Liver (tissue), 9 donors: Measurements from ENCODE around the gene CDC42BPB. TPM values are rescaled to one million over a fixed set of nuclear protein-coding genes. Genes with fewer than 3 reads are reported as not detected.

Experiments used
- DNase-seq: peaks from one replicate; pipeline ENCODE4 v3.0.0-alpha.2; 2017; ENCODE audit warnings: low spot score
- H3K27ac ChIP-seq, 2 donors: one replicate each; pipeline ENCODE4 v1.7.0; 2013; ENCODE audit warnings: inconsistent platforms in 2 of 2, low read length in 2 of 2, control low read depth in 1 of 2, low read depth in 1 of 2, mild to moderate bottlenecking in 1 of 2
- H3K27me3 ChIP-seq, 4 donors: one replicate each; pipeline versions ENCODE4 v1.6.1 to v1.7.0; 2013; ENCODE audit warnings: low read length in 3 of 4, inconsistent platforms in 1 of 4, mild to moderate bottlenecking in 1 of 4, moderate library complexity in 1 of 4; ENCODE audit not compliant: control insufficient read depth in 4 of 4, insufficient read depth in 4 of 4
- H3K36me3 ChIP-seq, 4 donors: one replicate each; pipeline versions ENCODE4 v1.6.1 to v1.7.0; 2013; ENCODE audit warnings: low read length in 3 of 4, mild to moderate bottlenecking in 3 of 4, low read depth in 1 of 4, moderate library complexity in 1 of 4; ENCODE audit not compliant: control insufficient read depth in 4 of 4, insufficient read depth in 3 of 4
- H3K4me1 ChIP-seq, 4 donors: one replicate each; pipeline versions ENCODE4 v1.6.1 to v1.7.0; 2013; ENCODE audit warnings: low read length in 3 of 4, mild to moderate bottlenecking in 3 of 4, moderate library complexity in 1 of 4; ENCODE audit not compliant: control insufficient read depth in 4 of 4, insufficient read depth in 4 of 4
- H3K4me3 ChIP-seq, 3 donors: one replicate each; pipeline versions ENCODE4 v1.6.1 to v1.7.0; 2013; ENCODE audit warnings: low read length in 3 of 3, control low read depth in 1 of 3, low read depth in 1 of 3, mild to moderate bottlenecking in 1 of 3
- H3K9ac ChIP-seq, 2 donors: one replicate each; pipeline ENCODE4 v1.7.0; 2013; ENCODE audit warnings: low read length in 2 of 2, mild to moderate bottlenecking in 2 of 2, moderate library complexity in 2 of 2, control low read depth in 1 of 2, low read depth in 1 of 2
- H3K9me3 ChIP-seq, 4 donors: one replicate each; pipeline versions ENCODE4 v1.6.1 to v1.7.0; 2013; ENCODE audit warnings: low read length in 3 of 4; ENCODE audit not compliant: control insufficient read depth in 4 of 4
- EGR1 ChIP-seq, 2 donors: IDR thresholded peaks; 2 replicates each; pipeline ENCODE4 v1.6.1; 2016 to 2018; ENCODE audit warnings: antibody characterized with exemption in 2 of 2, low read depth in 2 of 2
- FOXA1 ChIP-seq: IDR thresholded peaks from 2 replicates; pipeline ENCODE4 v1.6.1; 2016; ENCODE audit warnings: antibody characterized with exemption
- GABPA ChIP-seq, 2 donors: IDR thresholded peaks in 1 of 2; conservative IDR thresholded peaks in 1 of 2; 2 replicates each; pipeline ENCODE4 v1.6.1; 2016; ENCODE audit warnings: antibody characterized with exemption in 2 of 2, mild to moderate bottlenecking in 1 of 2, moderate library complexity in 1 of 2
- HNF4A ChIP-seq, 2 donors: conservative IDR thresholded peaks; 2 replicates each; pipeline ENCODE4 v1.6.1; 2016; ENCODE audit warnings: antibody characterized with exemption in 2 of 2, mild to moderate bottlenecking in 2 of 2
- HNF4G ChIP-seq: IDR thresholded peaks from 2 replicates; pipeline ENCODE4 v1.6.1; 2016; ENCODE audit warnings: antibody characterized with exemption
- JUND ChIP-seq, 2 donors: IDR thresholded peaks; 2 replicates each; pipeline ENCODE4 v1.6.1; 2016; ENCODE audit warnings: antibody characterized with exemption in 2 of 2
- NR2F2 ChIP-seq: IDR thresholded peaks from 2 replicates; pipeline ENCODE4 v1.6.1; 2016; ENCODE audit warnings: antibody characterized with exemption
- RAD21 ChIP-seq, 2 donors: IDR thresholded peaks; 2 replicates each; pipeline ENCODE4 v1.6.1; 2016; ENCODE audit warnings: antibody characterized with exemption in 2 of 2, mild to moderate bottlenecking in 2 of 2
- RXRA ChIP-seq, 2 donors: IDR thresholded peaks; 2 replicates each; pipeline ENCODE4 v1.6.1; 2017 to 2018; ENCODE audit warnings: antibody characterized with exemption in 2 of 2, mild to moderate bottlenecking in 1 of 2
- SP1 ChIP-seq: IDR thresholded peaks from 2 replicates; pipeline ENCODE4 v1.6.1; 2018; ENCODE audit warnings: antibody characterized with exemption, mild to moderate bottlenecking
- TAF1 ChIP-seq: conservative IDR thresholded peaks from 2 replicates; pipeline ENCODE4 v1.6.1; 2016; ENCODE audit warnings: antibody characterized with exemption, mild to moderate bottlenecking
- YY1 ChIP-seq: IDR thresholded peaks from 2 replicates; pipeline ENCODE4 v1.6.1; 2016; ENCODE audit warnings: antibody characterized with exemption, mild to moderate bottlenecking
- ZBTB33 ChIP-seq: IDR thresholded peaks from 2 replicates; pipeline ENCODE4 v1.6.1; 2016; ENCODE audit warnings: antibody characterized with exemption
- WGBS: extraction: QIAGEN DNeasy Blood & Tissue Kit; methylation state at CpG from one replicate; pipeline ENCODE4 v1.1.7; 2013; 5-methylcytosine and 5-hydroxymethylcytosine counted together
- polyA plus RNA-seq, 2 donors: library from polyadenylated mRNA; stranded (reverse) in 1 of 2; unstranded in 1 of 2; fragments of 200-250 nt in 1 of 2; fragments of >200 nt in 1 of 2; fragmentation: Nextera tagmentation in 1 of 2; extraction: Ambion mirVana in 1 of 2; gene quantifications; one replicate each; pipeline versions ENCODE4 v1.2.1 to v1.2.3, GENCODE V29; 2013 to 2015
- total RNA-seq, 2 donors: library from RNA; depleted of rRNA; stranded (reverse); fragments of >200 nt; gene quantifications; one replicate each; pipeline ENCODE4 v1.2.3, GENCODE V29; 2014
- TF ChIP-seq, protein P1 (sequence below): IDR thresholded peaks from 2 replicates; pipeline ENCODE4 v1.6.1; 2016; ENCODE audit warnings: antibody characterized with exemption, mild to moderate bottlenecking
- TF ChIP-seq, protein P2 (sequence below): fragments of 150-350 bp; IDR thresholded peaks from 2 replicates; pipeline ENCODE4 v1.5.1; 2017; ENCODE audit warnings: improper control_type of control experiment, low read depth, low read length; ENCODE audit not compliant: missing input control
- TF ChIP-seq, protein P3 (sequence below): IDR thresholded peaks from 2 replicates; pipeline ENCODE4 v1.6.1; 2016; ENCODE audit warnings: antibody characterized with exemption
- donor health status: healthy.
- donor health status: healthy.
- donor health status: healthy.
- donor health status: healthy.
- donor health status: healthy.

Gene CDC42BPB
- total and polyA plus RNA-seq, 4 donors: 4.1 to 78.7 (median 29.7) TPM

GRCh38 chr14:102915292-102916110, 141.8 kb downstream of the CDC42BPB start:
- no peak for DNase-seq
- H3K36me3 ChIP-seq: no peaks in the 10 kb centered on the region
- H3K9me3 ChIP-seq: no peaks in the 10 kb centered on the region
- H3K4me1 ChIP-seq: peaks cover 0 to 9% (median 7%) of the 10 kb centered on the region in 4 donors
- no peak overlapping the region for H3K27ac ChIP-seq
- H3K4me3 ChIP-seq: no peak overlapping the region
- TF ChIP-seq FOXA1 (no peak), YY1 (no peak), JUND (IDR thresholded peaks at IDR 0.05) (no peak), GABPA (IDR thresholded peaks at IDR 0.05 in 1 of 2, conservative IDR thresholded peaks at IDR 0.05 in 1 of 2) (no peak), EGR1 (IDR thresholded peaks at IDR 0.05; ENCODE audit: low read depth in 2 of 2) (no peak), NR2F2 (no peak), SP1 (no peak), RAD21 (IDR thresholded peaks at IDR 0.05) (no peak), HNF4G (no peak), RXRA (IDR thresholded peaks at IDR 0.05) (no peak), ZBTB33 (no peak), HNF4A (conservative IDR thresholded peaks at IDR 0.05) (no peak), TAF1 (no peak)
- TF ChIP-seq, protein P1, sequence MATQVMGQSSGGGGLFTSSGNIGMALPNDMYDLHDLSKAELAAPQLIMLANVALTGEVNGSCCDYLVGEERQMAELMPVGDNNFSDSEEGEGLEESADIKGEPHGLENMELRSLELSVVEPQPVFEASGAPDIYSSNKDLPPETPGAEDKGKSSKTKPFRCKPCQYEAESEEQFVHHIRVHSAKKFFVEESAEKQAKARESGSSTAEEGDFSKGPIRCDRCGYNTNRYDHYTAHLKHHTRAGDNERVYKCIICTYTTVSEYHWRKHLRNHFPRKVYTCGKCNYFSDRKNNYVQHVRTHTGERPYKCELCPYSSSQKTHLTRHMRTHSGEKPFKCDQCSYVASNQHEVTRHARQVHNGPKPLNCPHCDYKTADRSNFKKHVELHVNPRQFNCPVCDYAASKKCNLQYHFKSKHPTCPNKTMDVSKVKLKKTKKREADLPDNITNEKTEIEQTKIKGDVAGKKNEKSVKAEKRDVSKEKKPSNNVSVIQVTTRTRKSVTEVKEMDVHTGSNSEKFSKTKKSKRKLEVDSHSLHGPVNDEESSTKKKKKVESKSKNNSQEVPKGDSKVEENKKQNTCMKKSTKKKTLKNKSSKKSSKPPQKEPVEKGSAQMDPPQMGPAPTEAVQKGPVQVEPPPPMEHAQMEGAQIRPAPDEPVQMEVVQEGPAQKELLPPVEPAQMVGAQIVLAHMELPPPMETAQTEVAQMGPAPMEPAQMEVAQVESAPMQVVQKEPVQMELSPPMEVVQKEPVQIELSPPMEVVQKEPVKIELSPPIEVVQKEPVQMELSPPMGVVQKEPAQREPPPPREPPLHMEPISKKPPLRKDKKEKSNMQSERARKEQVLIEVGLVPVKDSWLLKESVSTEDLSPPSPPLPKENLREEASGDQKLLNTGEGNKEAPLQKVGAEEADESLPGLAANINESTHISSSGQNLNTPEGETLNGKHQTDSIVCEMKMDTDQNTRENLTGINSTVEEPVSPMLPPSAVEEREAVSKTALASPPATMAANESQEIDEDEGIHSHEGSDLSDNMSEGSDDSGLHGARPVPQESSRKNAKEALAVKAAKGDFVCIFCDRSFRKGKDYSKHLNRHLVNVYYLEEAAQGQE: no peak
- TF ChIP-seq, protein P2, sequence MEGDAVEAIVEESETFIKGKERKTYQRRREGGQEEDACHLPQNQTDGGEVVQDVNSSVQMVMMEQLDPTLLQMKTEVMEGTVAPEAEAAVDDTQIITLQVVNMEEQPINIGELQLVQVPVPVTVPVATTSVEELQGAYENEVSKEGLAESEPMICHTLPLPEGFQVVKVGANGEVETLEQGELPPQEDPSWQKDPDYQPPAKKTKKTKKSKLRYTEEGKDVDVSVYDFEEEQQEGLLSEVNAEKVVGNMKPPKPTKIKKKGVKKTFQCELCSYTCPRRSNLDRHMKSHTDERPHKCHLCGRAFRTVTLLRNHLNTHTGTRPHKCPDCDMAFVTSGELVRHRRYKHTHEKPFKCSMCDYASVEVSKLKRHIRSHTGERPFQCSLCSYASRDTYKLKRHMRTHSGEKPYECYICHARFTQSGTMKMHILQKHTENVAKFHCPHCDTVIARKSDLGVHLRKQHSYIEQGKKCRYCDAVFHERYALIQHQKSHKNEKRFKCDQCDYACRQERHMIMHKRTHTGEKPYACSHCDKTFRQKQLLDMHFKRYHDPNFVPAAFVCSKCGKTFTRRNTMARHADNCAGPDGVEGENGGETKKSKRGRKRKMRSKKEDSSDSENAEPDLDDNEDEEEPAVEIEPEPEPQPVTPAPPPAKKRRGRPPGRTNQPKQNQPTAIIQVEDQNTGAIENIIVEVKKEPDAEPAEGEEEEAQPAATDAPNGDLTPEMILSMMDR: no peak
- TF ChIP-seq, protein P3, sequence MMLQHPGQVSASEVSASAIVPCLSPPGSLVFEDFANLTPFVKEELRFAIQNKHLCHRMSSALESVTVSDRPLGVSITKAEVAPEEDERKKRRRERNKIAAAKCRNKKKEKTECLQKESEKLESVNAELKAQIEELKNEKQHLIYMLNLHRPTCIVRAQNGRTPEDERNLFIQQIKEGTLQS: no peak
- H3K9ac ChIP-seq: no peak overlapping the region
- WGBS: 86% methylated on average over 19 of the region's 19 CpGs
- H3K27me3 ChIP-seq: no peaks in the 10 kb centered on the region
